HepG2 (cell line): ENCODE measurements around the gene CBX2. TPM values are rescaled to one million over a fixed set of nuclear protein-coding genes. Genes with fewer than 3 reads are reported as not detected.

Source experiments
- JUN ChIP-seq: sonication (generic); formaldehyde crosslinking; IDR thresholded peaks from 2 replicates; pipeline ENCODE4 v1.4.0; 2020; ENCODE audit warnings: mild to moderate bottlenecking, missing genetic modification reagents
- RARG ChIP-seq: sonication (generic); formaldehyde crosslinking; IDR thresholded peaks from 2 replicates; pipeline ENCODE4 v1.4.0; 2020; ENCODE audit warnings: low read depth, mild to moderate bottlenecking, missing genetic modification reagents
- RNF2 ChIP-seq: fragments of 450-650 bp; conservative IDR thresholded peaks from 2 replicates; pipeline ENCODE4 v1.6.1; 2016; ENCODE audit warnings: low read depth
- SMAD9 ChIP-seq: sonication (generic); formaldehyde crosslinking; IDR thresholded peaks from 2 replicates; pipeline ENCODE4 v1.5.1; 2020; ENCODE audit warnings: mild to moderate bottlenecking, missing genetic modification reagents
- TGIF2 ChIP-seq: IDR thresholded peaks from 2 replicates; pipeline ENCODE4 v1.6.1; 2016; ENCODE audit warnings: control low read depth, missing compliant biosample characterization
- ZFAT ChIP-seq: sonication (generic); formaldehyde crosslinking; conservative IDR thresholded peaks from 2 replicates; pipeline ENCODE4 v1.8.1; 2023; ENCODE audit warnings: missing genetic modification reagents, inconsistent platforms
- ZNF552 ChIP-seq: sonication (generic); formaldehyde crosslinking; IDR thresholded peaks from 2 replicates; pipeline ENCODE4 v1.9.0; 2022; ENCODE audit warnings: missing genetic modification reagents, mild to moderate bottlenecking, borderline replicate concordance
- polyA plus RNA-seq, 8 experiments: library from polyadenylated mRNA; depleted of rRNA in 3 of 8; stranded (reverse) in 7 of 8; unstranded in 1 of 8; fragments of >200 nt; fragmentation: Illumina TruSeq in 4 of 8; extraction: Trizol in 4 of 8; gene quantifications; 2 replicates each; pipeline versions ENCODE4 v1.2.1 to v1.2.3, GENCODE V29; 2011 to 2016; ENCODE audit warnings: low read depth in 4 of 8, missing spikeins in 1 of 8, mixed read lengths in 1 of 8; ENCODE audit not compliant: insufficient read depth in 1 of 8
- total RNA-seq, 5 experiments: library from RNA; depleted of rRNA; stranded (reverse); fragments of >200 nt; fragmentation: Illumina TruSeq; extraction: Trizol; gene quantifications; 2 replicates each; pipeline ENCODE4 v1.2.3, GENCODE V29; 2016; ENCODE audit warnings: low read depth in 1 of 5
- TF ChIP-seq, protein P1 (sequence below): sonication (generic); formaldehyde crosslinking; conservative IDR thresholded peaks from 2 replicates; pipeline ENCODE4 v1.8.0; 2022; ENCODE audit warnings: missing genetic modification reagents
- TF ChIP-seq, protein P2 (sequence below): sonication (generic); formaldehyde crosslinking; IDR thresholded peaks from 2 replicates; pipeline ENCODE4 v1.4.0; 2020; ENCODE audit warnings: missing genetic modification reagents, borderline replicate concordance
- TF ChIP-seq, protein P3 (sequence below): sonication (generic); formaldehyde crosslinking; IDR thresholded peaks from 2 replicates; pipeline ENCODE4 v1.4.0; 2020; ENCODE audit warnings: missing genetic modification reagents
- TF ChIP-seq, protein P4 (sequence below): sonication (generic); formaldehyde crosslinking; IDR thresholded peaks from 2 replicates; pipeline ENCODE4 v1.5.0; 2020; ENCODE audit warnings: mild to moderate bottlenecking, missing genetic modification reagents, borderline replicate concordance

The CBX2 gene
- total and polyA plus RNA-seq, 2 of the 13 experiments (the other 11 are each of a cell fraction or from before 2014, with no cell fraction given), result 14.5 to 31.1 TPM

DNA sequence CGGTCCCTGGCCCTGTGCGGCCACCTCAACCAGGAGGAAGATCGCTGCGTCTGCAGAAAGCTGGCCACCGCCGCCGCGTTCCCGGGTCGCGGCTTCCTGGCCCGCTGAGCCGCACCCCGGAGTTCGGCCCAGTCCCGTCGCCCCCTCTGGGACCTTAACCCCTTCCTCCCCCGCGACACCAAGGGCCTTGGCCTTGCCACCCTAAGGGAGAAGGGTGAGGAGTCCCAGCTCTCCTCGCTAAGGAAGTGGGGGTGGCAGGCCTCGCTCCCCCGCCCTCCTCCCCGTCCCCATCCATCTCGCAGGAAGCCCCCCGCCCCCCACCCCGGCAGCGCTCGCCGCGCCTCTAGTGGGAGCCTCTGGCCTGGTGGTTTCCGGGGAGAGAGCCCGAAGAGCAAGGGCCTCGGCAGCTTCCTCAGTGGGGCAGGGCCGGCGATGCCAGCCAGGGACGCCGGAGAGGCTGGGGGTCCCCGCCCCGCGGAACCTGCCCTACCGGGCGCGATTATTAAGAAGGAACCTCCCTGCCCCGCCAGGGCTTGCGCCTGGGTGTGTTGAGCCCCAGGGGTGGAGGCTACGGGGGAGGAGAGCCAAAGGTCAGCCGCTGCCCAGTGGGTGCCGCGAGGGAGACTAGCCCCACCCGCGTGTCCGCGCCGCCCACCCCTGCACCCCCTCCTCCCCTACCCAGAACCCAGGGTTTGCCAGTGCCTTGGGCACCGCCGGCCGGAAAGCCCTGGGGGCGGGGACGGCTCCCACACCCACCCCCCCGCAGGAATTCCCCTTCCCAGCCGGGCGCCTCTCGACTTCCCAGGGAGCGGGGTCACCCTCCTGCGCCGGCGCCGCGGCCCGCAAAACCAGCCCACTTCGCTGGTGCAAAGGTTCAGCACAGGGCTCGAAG is 54.5 kb downstream of the CBX2 start (continued):
- TF ChIP-seq, protein P1, sequence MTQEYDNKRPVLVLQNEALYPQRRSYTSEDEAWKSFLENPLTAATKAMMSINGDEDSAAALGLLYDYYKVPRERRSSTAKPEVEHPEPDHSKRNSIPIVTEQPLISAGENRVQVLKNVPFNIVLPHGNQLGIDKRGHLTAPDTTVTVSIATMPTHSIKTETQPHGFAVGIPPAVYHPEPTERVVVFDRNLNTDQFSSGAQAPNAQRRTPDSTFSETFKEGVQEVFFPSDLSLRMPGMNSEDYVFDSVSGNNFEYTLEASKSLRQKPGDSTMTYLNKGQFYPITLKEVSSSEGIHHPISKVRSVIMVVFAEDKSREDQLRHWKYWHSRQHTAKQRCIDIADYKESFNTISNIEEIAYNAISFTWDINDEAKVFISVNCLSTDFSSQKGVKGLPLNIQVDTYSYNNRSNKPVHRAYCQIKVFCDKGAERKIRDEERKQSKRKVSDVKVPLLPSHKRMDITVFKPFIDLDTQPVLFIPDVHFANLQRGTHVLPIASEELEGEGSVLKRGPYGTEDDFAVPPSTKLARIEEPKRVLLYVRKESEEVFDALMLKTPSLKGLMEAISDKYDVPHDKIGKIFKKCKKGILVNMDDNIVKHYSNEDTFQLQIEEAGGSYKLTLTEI (CRISPR knock-in tag), result no peak
- TF ChIP-seq ZNF552 (no peak), RARG (CRISPR knock-in tag) (no peak), JUN (CRISPR knock-in tag) (0 out of 2 replicates have a peak, but pooled peaks have one; percentile 21), SMAD9 (no peak), ZFAT (CRISPR knock-in tag) (0 out of 2 replicates have a peak, but pooled peaks have one; percentile 55), RNF2 (no peak), TGIF2 (no peak)
- TF ChIP-seq, protein P2, sequence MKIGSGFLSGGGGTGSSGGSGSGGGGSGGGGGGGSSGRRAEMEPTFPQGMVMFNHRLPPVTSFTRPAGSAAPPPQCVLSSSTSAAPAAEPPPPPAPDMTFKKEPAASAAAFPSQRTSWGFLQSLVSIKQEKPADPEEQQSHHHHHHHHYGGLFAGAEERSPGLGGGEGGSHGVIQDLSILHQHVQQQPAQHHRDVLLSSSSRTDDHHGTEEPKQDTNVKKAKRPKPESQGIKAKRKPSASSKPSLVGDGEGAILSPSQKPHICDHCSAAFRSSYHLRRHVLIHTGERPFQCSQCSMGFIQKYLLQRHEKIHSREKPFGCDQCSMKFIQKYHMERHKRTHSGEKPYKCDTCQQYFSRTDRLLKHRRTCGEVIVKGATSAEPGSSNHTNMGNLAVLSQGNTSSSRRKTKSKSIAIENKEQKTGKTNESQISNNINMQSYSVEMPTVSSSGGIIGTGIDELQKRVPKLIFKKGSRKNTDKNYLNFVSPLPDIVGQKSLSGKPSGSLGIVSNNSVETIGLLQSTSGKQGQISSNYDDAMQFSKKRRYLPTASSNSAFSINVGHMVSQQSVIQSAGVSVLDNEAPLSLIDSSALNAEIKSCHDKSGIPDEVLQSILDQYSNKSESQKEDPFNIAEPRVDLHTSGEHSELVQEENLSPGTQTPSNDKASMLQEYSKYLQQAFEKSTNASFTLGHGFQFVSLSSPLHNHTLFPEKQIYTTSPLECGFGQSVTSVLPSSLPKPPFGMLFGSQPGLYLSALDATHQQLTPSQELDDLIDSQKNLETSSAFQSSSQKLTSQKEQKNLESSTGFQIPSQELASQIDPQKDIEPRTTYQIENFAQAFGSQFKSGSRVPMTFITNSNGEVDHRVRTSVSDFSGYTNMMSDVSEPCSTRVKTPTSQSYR (CRISPR knock-in tag), result peak; percentile 29
- TF ChIP-seq, protein P3, sequence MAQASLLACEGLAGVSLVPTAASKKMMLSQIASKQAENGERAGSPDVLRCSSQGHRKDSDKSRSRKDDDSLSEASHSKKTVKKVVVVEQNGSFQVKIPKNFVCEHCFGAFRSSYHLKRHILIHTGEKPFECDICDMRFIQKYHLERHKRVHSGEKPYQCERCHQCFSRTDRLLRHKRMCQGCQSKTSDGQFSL (CRISPR knock-in tag), result peak; percentile 78; the same call in 1 of the 2 replicates
- TF ChIP-seq, protein P4, sequence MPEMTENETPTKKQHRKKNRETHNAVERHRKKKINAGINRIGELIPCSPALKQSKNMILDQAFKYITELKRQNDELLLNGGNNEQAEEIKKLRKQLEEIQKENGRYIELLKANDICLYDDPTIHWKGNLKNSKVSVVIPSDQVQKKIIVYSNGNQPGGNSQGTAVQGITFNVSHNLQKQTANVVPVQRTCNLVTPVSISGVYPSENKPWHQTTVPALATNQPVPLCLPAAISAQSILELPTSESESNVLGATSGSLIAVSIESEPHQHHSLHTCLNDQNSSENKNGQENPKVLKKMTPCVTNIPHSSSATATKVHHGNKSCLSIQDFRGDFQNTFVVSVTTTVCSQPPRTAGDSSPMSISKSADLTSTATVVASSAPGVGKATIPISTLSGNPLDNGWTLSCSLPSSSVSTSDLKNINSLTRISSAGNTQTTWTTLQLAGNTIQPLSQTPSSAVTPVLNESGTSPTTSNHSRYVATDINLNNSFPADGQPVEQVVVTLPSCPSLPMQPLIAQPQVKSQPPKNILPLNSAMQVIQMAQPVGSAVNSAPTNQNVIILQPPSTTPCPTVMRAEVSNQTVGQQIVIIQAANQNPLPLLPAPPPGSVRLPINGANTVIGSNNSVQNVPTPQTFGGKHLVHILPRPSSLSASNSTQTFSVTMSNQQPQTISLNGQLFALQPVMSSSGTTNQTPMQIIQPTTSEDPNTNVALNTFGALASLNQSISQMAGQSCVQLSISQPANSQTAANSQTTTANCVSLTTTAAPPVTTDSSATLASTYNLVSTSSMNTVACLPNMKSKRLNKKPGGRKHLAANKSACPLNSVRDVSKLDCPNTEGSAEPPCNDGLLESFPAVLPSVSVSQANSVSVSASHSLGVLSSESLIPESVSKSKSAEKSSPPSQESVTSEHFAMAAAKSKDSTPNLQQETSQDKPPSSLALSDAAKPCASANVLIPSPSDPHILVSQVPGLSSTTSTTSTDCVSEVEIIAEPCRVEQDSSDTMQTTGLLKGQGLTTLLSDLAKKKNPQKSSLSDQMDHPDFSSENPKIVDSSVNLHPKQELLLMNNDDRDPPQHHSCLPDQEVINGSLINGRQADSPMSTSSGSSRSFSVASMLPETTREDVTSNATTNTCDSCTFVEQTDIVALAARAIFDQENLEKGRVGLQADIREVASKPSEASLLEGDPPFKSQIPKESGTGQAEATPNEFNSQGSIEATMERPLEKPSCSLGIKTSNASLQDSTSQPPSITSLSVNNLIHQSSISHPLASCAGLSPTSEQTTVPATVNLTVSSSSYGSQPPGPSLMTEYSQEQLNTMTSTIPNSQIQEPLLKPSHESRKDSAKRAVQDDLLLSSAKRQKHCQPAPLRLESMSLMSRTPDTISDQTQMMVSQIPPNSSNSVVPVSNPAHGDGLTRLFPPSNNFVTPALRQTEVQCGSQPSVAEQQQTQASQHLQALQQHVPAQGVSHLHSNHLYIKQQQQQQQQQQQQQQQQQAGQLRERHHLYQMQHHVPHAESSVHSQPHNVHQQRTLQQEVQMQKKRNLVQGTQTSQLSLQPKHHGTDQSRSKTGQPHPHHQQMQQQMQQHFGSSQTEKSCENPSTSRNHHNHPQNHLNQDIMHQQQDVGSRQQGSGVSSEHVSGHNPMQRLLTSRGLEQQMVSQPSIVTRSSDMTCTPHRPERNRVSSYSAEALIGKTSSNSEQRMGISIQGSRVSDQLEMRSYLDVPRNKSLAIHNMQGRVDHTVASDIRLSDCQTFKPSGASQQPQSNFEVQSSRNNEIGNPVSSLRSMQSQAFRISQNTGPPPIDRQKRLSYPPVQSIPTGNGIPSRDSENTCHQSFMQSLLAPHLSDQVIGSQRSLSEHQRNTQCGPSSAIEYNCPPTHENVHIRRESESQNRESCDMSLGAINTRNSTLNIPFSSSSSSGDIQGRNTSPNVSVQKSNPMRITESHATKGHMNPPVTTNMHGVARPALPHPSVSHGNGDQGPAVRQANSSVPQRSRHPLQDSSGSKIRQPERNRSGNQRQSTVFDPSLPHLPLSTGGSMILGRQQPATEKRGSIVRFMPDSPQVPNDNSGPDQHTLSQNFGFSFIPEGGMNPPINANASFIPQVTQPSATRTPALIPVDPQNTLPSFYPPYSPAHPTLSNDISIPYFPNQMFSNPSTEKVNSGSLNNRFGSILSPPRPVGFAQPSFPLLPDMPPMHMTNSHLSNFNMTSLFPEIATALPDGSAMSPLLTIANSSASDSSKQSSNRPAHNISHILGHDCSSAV, result no peak
